HCT116 (cell line): Measurements from ENCODE around the gene TRAF5. TPM values are rescaled to one million over a fixed set of nuclear protein-coding genes. Genes with fewer than 3 reads are reported as not detected.

Experiments
- ATAC-seq: fragments of 200-7000 bp; cut with Tn5 transposase; 2 replicates; pipeline ENCODE4 v1.9.1; 2020; ENCODE audit warnings: mild to moderate bottlenecking, moderate library complexity
- BruUV-seq: library from RNA; stranded (reverse); fragments of 400-500 nt; replicated peaks from 2 replicates; lab custom pipeline; 2021; lab: Mats Ljungman, UMichigan
- CTCF ChIA-PET: fragments of 300-600 bp; sonication (Branson Sonifier 250); formaldehyde crosslinking; loops from one replicate; lab custom pipeline; 2021; ENCODE audit warnings: antibody characterized with exemption; lab: Charles Lee
- POLR2A ChIA-PET: fragments of 300-600, 350-600 bp; sonication (Branson Sonifier 250); formaldehyde crosslinking; loops from one replicate; lab custom pipeline; 2021; ENCODE audit warnings: antibody characterized with exemption; lab: Charles Lee
- RAD21 ChIA-PET, 2 experiments: fragments of 300-600 bp; sonication (Branson Sonifier 250); formaldehyde crosslinking; loops; one replicate each; lab custom pipeline; 2023; ENCODE audit warnings: low total read pairs in 2 of 2; ENCODE audit not compliant: uncharacterized antibody in 2 of 2, unreplicated experiment in 2 of 2, low non-redundant PET in 1 of 2; lab: Charles Lee
- DNase-seq: peaks from one replicate; pipeline ENCODE4 v3.0.0-alpha.2; 2010; ENCODE audit warnings: low read depth, low spot score
- H2AFZ ChIP-seq: fragments of 200-600 bp; shearing (Covaris generic), sonication (generic); 2 replicates; pipeline ENCODE4 v1.6.1; 2017; ENCODE audit warnings: low read depth, mixed run types, mixed read lengths, antibody characterized with exemption, low read length; ENCODE audit not compliant: poor library complexity, severe bottlenecking
- H3K27ac ChIP-seq: 2 replicates; pipeline ENCODE4 v1.5.1; 2012; ENCODE audit warnings: low read depth, low read length
- H3K27me3 ChIP-seq: fragments of 200-600 bp; sonication (generic); 2 replicates; pipeline ENCODE4 v1.6.1; 2016; ENCODE audit warnings: mixed run types, low read length, mixed read lengths; ENCODE audit not compliant: insufficient read depth
- H3K36me3 ChIP-seq, 2 experiments: fragments of 200-500 bp in 1 of 2; fragments of 200-600 bp in 1 of 2; sonication (Bioruptor generic) in 1 of 2; sonication (generic) in 1 of 2; 2 replicates each; pipeline versions ENCODE4 v1.5.1 to v1.6.1; 2014 to 2016; ENCODE audit warnings: low read length in 2 of 2, inconsistent platforms in 1 of 2, mixed read lengths in 1 of 2, mixed run types in 1 of 2; ENCODE audit not compliant: insufficient read depth in 2 of 2, control insufficient read depth in 1 of 2
- H3K4me1 ChIP-seq, 2 experiments: fragments of 200-600 bp in 1 of 2; sonication (generic) in 1 of 2; 2 replicates each; pipeline versions ENCODE4 v1.5.1 to v1.6.1; 2012 to 2017; ENCODE audit warnings: low read length in 2 of 2, inconsistent platforms in 1 of 2, mild to moderate bottlenecking in 1 of 2, mixed read lengths in 1 of 2, mixed run types in 1 of 2, moderate library complexity in 1 of 2; ENCODE audit not compliant: insufficient read depth in 2 of 2, control insufficient read depth in 1 of 2
- H3K4me2 ChIP-seq: fragments of 200-600 bp; sonication (generic); 2 replicates; pipeline ENCODE4 v1.6.1; 2017; ENCODE audit warnings: mixed run types, low read length, mixed read lengths
- H3K4me3 ChIP-seq, 2 experiments: fragments of 200-600 bp in 1 of 2; sonication (generic) in 1 of 2; replicated peaks in 1 of 2; 2 replicates each; pipeline ENCODE4 v1.5.1; 2011 to 2016; ENCODE audit warnings: low read length in 2 of 2, control low read depth in 1 of 2, low read depth in 1 of 2, mild to moderate bottlenecking in 1 of 2, mixed read lengths in 1 of 2, mixed run types in 1 of 2
- H3K79me2 ChIP-seq: fragments of 200-600 bp; sonication (generic); 2 replicates; pipeline ENCODE4 v1.6.1; 2017; ENCODE audit warnings: mild to moderate bottlenecking, mixed run types, low read length, moderate library complexity, mixed read lengths; ENCODE audit not compliant: insufficient read depth
- H3K9ac ChIP-seq: fragments of 200-600 bp; sonication (generic); 2 replicates; pipeline ENCODE4 v1.6.1; 2016; ENCODE audit warnings: low read length, mixed read lengths
- H3K9me2 ChIP-seq: fragments of 200-600 bp; sonication (generic), shearing (Covaris generic); 2 replicates; pipeline ENCODE4 v1.6.1; 2017; ENCODE audit warnings: mixed run types, mild to moderate bottlenecking, moderate library complexity; ENCODE audit not compliant: insufficient read depth
- H3K9me3 ChIP-seq, 2 experiments: fragments of 200-500 bp in 1 of 2; fragments of 200-600 bp in 1 of 2; sonication (Bioruptor generic) in 1 of 2; sonication (generic) in 1 of 2; 2 replicates each; pipeline ENCODE4 v1.6.1; 2014 to 2017; ENCODE audit warnings: low read length in 2 of 2, mixed read lengths in 2 of 2, inconsistent platforms in 1 of 2, low read depth in 1 of 2, mild to moderate bottlenecking in 1 of 2, mixed run types in 1 of 2, moderate library complexity in 1 of 2; ENCODE audit not compliant: control insufficient read depth in 1 of 2, insufficient read depth in 1 of 2
- H4K20me1 ChIP-seq: fragments of 200-600 bp; sonication (generic), shearing (Covaris generic); 2 replicates; pipeline ENCODE4 v1.6.1; 2017; ENCODE audit warnings: mixed run types, mild to moderate bottlenecking, moderate library complexity; ENCODE audit not compliant: insufficient read depth
- CBX3 ChIP-seq: IDR thresholded peaks from 2 replicates; pipeline ENCODE4 v1.6.1; 2012; ENCODE audit warnings: low read depth
- CEBPB ChIP-seq: IDR thresholded peaks from 2 replicates; pipeline ENCODE4 v1.6.1; 2012; ENCODE audit warnings: low read depth
- ELF1 ChIP-seq: IDR thresholded peaks from 2 replicates; pipeline ENCODE4 v1.6.1; 2012; ENCODE audit warnings: low read depth, borderline replicate concordance
- EZH2 ChIP-seq: fragments of 200-600 bp; sonication (generic); IDR thresholded peaks from 2 replicates; pipeline ENCODE4 v1.6.1; 2017; ENCODE audit warnings: antibody characterized with exemption, mixed run types
- EZH2phosphoT487 ChIP-seq: fragments of 200-600 bp; IDR thresholded peaks from 2 replicates; pipeline ENCODE4 v1.6.1; 2018; ENCODE audit warnings: antibody characterized with exemption, borderline replicate concordance
- FOSL1 ChIP-seq: IDR thresholded peaks from 2 replicates; pipeline ENCODE4 v1.6.1; 2012; ENCODE audit warnings: low read depth
- JUND ChIP-seq: IDR thresholded peaks from 2 replicates; pipeline ENCODE4 v1.6.1; 2012
- POLR2A ChIP-seq: IDR thresholded peaks from 2 replicates; pipeline ENCODE4 v1.7.0; 2011; ENCODE audit warnings: borderline replicate concordance; ENCODE audit not compliant: insufficient read depth, insufficient read length; ENCODE audit errors: extremely low read depth
- SIN3A ChIP-seq: IDR thresholded peaks from 2 replicates; pipeline ENCODE4 v1.6.1; 2012; ENCODE audit warnings: low read depth
- SP1 ChIP-seq: IDR thresholded peaks from 2 replicates; pipeline ENCODE4 v1.6.1; 2012; ENCODE audit warnings: low read depth
- SRF ChIP-seq: IDR thresholded peaks from 2 replicates; pipeline ENCODE4 v1.6.1; 2012; ENCODE audit warnings: low read depth
- TCF7L2 ChIP-seq: IDR thresholded peaks from 2 replicates; pipeline ENCODE4 v1.7.0; 2011; ENCODE audit warnings: borderline replicate concordance, inconsistent platforms; ENCODE audit not compliant: insufficient read depth, insufficient read length; ENCODE audit errors: extremely low read depth
- YY1 ChIP-seq: IDR thresholded peaks from 2 replicates; pipeline ENCODE4 v1.6.1; 2011; ENCODE audit warnings: low read length, low read depth, moderate library complexity, mild to moderate bottlenecking; ENCODE audit not compliant: insufficient replicate concordance; ENCODE audit errors: extremely low read depth
- ZFX ChIP-seq: fragments of 450-650 bp; IDR thresholded peaks from 2 replicates; pipeline ENCODE4 v1.6.1; 2017
- ZNF274 ChIP-seq: fragments of 200-500 bp; sonication (Bioruptor generic); IDR thresholded peaks from 2 replicates; pipeline ENCODE4 v1.6.1; 2014; ENCODE audit warnings: mild to moderate bottlenecking, low read depth, low read length, inconsistent platforms
- intact Hi-C: fragments of 100-400 bp; cut with micrococcal nuclease; formaldehyde crosslinking; loops from 2 replicates; pipeline ENCODE4 v1.10.0; 2022
- total RNA-seq: library from RNA; stranded (reverse); gene quantifications from one replicate; pipeline ENCODE4 v1.2.1, GENCODE V29; 2021; ENCODE audit not compliant: unreplicated experiment
- TF ChIP-seq, protein P1 (sequence below), 3 experiments: fragments of 200-600 bp in 1 of 3; sonication (generic) in 1 of 3; IDR thresholded peaks in 2 of 3; conservative IDR thresholded peaks in 1 of 3; 2 replicates each; pipeline ENCODE4 v1.5.1; 2012 to 2017; ENCODE audit warnings: low read depth in 2 of 3, low read length in 2 of 3, antibody characterized with exemption in 1 of 3, borderline replicate concordance in 1 of 3, control low read depth in 1 of 3, mild to moderate bottlenecking in 1 of 3, mixed read lengths in 1 of 3, mixed run types in 1 of 3, moderate library complexity in 1 of 3; ENCODE audit not compliant: insufficient read depth in 1 of 3
- TF ChIP-seq, protein P2 (sequence below): IDR thresholded peaks from 2 replicates; pipeline ENCODE4 v1.6.1; 2012; ENCODE audit warnings: low read depth
- TF ChIP-seq, protein P3 (sequence below): IDR thresholded peaks from 2 replicates; pipeline ENCODE4 v1.6.1; 2012

The TRAF5 gene
- total RNA-seq, 1 experiment from 2014 or later = 6.5 TPM

DNA sequence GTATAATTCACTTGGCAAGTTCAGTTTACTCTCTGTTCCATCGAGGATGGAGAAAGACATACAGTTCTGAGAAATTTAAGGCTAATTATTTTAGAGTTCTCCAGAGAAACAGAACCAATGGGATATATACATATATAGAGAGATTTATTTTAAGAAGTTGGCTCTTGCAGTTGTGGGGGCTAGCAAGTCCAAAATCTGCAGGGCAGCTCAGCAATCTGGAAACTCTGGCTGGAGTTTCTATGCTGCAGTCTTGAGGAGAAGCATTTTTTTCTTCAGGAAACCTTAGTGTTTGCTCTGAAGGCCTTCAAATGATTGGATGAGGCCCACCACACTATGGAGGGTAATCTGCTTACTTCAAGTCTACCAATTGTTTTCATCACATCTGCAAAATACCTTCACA is 34.6 kb downstream of the TRAF5 start:
- ChIA-PET CTCF (no interaction called here), RAD21 (no interaction called here), POLR2A (no interaction called here)
- Histone ChIP-seq H3K79me2 (no peaks in the 10 kb centered on the region), H3K36me3 (no peaks in the 10 kb centered on the region), H3K27me3 (no peaks in the 10 kb centered on the region), H3K9me3 (no peaks in the 10 kb centered on the region), H3K4me2 (no peak overlapping the region), H2AFZ (no peak overlapping the region), H3K27ac (no peak overlapping the region), H3K9me2 (no peaks in the 10 kb centered on the region), H3K4me3 (no peak overlapping the region), H3K4me1 (0 out of 4 replicates have a peak, but pooled peaks cover 0 to 5% of the 10 kb centered on the region in 2 experiments), H3K9ac (no peak overlapping the region), H4K20me1 (no peaks in the 10 kb centered on the region)
- no TSS peak for BruUV-seq
- no peak for TF ChIP-seq EZH2
- TF ChIP-seq FOSL1 = no peak
- TF ChIP-seq JUND = no peak
- no peak for TF ChIP-seq EZH2phosphoT487
- TF ChIP-seq ZNF274 = no peak
- no peak for TF ChIP-seq ZFX
- TF ChIP-seq SRF = no peak
- TF ChIP-seq CBX3 = no peak
- TF ChIP-seq, protein P1, sequence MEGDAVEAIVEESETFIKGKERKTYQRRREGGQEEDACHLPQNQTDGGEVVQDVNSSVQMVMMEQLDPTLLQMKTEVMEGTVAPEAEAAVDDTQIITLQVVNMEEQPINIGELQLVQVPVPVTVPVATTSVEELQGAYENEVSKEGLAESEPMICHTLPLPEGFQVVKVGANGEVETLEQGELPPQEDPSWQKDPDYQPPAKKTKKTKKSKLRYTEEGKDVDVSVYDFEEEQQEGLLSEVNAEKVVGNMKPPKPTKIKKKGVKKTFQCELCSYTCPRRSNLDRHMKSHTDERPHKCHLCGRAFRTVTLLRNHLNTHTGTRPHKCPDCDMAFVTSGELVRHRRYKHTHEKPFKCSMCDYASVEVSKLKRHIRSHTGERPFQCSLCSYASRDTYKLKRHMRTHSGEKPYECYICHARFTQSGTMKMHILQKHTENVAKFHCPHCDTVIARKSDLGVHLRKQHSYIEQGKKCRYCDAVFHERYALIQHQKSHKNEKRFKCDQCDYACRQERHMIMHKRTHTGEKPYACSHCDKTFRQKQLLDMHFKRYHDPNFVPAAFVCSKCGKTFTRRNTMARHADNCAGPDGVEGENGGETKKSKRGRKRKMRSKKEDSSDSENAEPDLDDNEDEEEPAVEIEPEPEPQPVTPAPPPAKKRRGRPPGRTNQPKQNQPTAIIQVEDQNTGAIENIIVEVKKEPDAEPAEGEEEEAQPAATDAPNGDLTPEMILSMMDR (IDR thresholded peaks at IDR 0.05 in 2 of 3, conservative IDR thresholded peaks at IDR 0.05 in 1 of 3; ENCODE audit: borderline replicate concordance in 1 of 3, insufficient read depth in 1 of 3, low read depth in 2 of 3, low read length in 2 of 3) = no peak
- TF ChIP-seq, protein P2, sequence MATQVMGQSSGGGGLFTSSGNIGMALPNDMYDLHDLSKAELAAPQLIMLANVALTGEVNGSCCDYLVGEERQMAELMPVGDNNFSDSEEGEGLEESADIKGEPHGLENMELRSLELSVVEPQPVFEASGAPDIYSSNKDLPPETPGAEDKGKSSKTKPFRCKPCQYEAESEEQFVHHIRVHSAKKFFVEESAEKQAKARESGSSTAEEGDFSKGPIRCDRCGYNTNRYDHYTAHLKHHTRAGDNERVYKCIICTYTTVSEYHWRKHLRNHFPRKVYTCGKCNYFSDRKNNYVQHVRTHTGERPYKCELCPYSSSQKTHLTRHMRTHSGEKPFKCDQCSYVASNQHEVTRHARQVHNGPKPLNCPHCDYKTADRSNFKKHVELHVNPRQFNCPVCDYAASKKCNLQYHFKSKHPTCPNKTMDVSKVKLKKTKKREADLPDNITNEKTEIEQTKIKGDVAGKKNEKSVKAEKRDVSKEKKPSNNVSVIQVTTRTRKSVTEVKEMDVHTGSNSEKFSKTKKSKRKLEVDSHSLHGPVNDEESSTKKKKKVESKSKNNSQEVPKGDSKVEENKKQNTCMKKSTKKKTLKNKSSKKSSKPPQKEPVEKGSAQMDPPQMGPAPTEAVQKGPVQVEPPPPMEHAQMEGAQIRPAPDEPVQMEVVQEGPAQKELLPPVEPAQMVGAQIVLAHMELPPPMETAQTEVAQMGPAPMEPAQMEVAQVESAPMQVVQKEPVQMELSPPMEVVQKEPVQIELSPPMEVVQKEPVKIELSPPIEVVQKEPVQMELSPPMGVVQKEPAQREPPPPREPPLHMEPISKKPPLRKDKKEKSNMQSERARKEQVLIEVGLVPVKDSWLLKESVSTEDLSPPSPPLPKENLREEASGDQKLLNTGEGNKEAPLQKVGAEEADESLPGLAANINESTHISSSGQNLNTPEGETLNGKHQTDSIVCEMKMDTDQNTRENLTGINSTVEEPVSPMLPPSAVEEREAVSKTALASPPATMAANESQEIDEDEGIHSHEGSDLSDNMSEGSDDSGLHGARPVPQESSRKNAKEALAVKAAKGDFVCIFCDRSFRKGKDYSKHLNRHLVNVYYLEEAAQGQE = no peak
- no peak for TF ChIP-seq SP1
- no peak for TF ChIP-seq CEBPB
- no peak for TF ChIP-seq POLR2A
- TF ChIP-seq SIN3A = no peak
- TF ChIP-seq ELF1 = no peak
- TF ChIP-seq YY1 = no peak
- no peak for TF ChIP-seq TCF7L2
- TF ChIP-seq, protein P3, sequence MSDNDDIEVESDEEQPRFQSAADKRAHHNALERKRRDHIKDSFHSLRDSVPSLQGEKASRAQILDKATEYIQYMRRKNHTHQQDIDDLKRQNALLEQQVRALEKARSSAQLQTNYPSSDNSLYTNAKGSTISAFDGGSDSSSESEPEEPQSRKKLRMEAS = no peak
- DNase-seq (no peak), ATAC-seq (no peak)
- intact Hi-C loops = no loop called here
